GM10248 (cell line): ENCODE results near the gene EXOC3.

Experiments used
- CTCF ChIA-PET: fragments of 300-600 bp; sonication (Branson Sonifier 250); formaldehyde crosslinking; extraction: SDS; loops from one replicate; lab custom pipeline; 2021; ENCODE audit warnings: antibody characterized with exemption; lab: Yijun Ruan, JAX
- POLR2A ChIA-PET: fragments of 350-650 bp; sonication (Branson Sonifier 250); formaldehyde crosslinking; extraction: SDS; loops from one replicate; lab custom pipeline; 2020; ENCODE audit warnings: antibody characterized with exemption; lab: Yijun Ruan, JAX
- DNase-seq: peaks from one replicate; pipeline ENCODE4 v3.0.0; 2012; ENCODE audit errors: extremely low spot score
- CTCF ChIP-seq: IDR thresholded peaks from 2 replicates; pipeline ENCODE4 v1.5.1; 2012; ENCODE audit warnings: mild to moderate bottlenecking, low read depth; ENCODE audit errors: extremely low read depth, missing control alignments, control extremely low read depth

Gene EXOC3

DNA sequence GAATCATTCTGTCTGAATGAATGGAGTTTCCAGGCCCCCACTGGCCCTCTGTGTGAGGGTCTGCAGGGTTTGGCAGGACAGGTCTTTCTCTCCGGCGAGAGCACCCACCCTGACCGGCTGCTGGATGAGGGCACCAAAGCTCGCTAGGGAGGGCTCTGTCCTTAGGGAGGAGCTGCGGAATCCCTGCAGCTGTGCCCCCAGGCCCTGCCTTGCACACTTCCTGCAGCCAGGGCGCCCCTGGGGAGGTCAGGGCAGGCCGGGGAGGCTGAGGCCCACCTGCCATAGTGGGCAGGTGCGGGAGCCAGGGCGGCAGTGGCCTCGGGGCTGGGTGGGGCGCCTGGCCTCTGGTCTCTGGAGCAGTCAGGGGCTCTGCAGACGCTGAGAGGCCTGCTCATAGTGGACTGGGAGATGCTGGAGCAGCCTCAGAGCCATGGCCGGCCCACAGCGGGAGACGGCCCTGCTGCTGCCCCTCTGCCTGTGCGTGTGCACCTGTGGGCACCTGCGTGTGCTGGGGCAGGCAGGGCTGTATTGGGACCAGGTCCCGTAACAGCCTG is 36.1 kb downstream of the EXOC3 start:
- ChIA-PET CTCF (interaction anchor here (1.0 kb wide), 1 partner anchor 1089 kb away, joined by 3 read pairs; no protein-coding TSS in a partner anchor), POLR2A (no interaction called here)
- DNase-seq: no peak
- no peak for TF ChIP-seq CTCF

GRCh38 chr5:479566-480319 is 36.8 kb downstream of the EXOC3 start:
- ChIA-PET CTCF (interaction anchor here (1.4 kb wide), 1 partner anchor 49 kb away, joined by 3 read pairs; no protein-coding TSS in a partner anchor), POLR2A (no interaction called here)

DNA sequence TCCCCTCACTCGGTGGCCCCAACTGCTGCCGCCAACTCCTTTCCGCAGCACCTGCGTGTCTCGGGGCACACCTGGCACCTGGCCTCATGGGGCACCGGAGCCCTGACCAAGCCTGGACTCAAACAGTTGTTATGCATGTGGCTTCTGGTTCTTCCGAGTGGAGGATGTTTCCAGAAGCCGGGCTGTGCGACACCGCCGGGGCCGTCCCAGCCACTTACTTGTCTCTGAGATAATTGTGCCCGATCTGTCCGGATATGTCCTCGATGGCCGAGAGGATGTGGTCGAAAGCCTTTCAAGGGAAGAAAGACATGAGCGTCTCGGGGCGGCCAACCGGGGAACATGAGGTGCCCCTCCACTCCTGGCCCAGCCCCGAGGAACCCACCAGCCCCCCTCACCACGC is 38.4 kb downstream of the EXOC3 start:
- TF ChIP-seq CTCF: no peak
- DNase-seq: no peak
- CTCF ChIA-PET: interaction anchor here (1.4 kb wide), 1 partner anchor 51 kb away, joined by 3 read pairs; no protein-coding TSS in a partner anchor
- POLR2A ChIA-PET: no interaction called here

More at GRCh38 chr5:479566-480319, 36.8 kb downstream of the EXOC3 start:
- no peak for TF ChIP-seq CTCF
- no peak for DNase-seq

DNA sequence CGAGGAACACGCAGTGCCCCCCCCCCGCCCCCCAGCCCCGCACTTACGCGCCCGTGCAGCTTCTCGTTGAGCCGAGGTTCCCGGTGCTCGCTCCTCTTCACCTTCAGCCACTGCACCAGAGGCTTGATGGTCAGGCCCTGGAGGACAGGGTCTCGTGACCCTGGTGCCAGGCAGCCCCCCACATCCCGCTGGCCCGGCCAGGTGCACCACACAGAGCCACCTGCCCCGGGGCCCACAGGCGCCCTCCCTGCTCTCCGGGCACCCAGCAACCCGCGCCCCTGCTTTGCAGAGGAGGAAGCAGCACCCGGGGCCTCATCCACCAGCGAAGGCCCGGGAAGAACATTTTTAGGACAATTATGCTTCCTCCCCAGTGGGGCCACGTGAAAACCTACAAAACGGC is 39.0 kb downstream of the EXOC3 start:
- ChIA-PET POLR2A (no interaction called here), CTCF (no interaction called here)
- no peak for DNase-seq
- no peak for TF ChIP-seq CTCF

- ChIA-PET CTCF (no interaction called here), POLR2A (no interaction called here)
- no peak for DNase-seq
- no peak for TF ChIP-seq CTCF
These were observed 39.5 kb downstream of the EXOC3 start for GRCh38 chr5:482506-482905.

- ChIA-PET POLR2A (no interaction called here), CTCF (no interaction called here)
- TF ChIP-seq CTCF: no peak
- no peak for DNase-seq
These were observed 40.0 kb downstream of the EXOC3 start for GRCh38 chr5:483011-483410.
